ENCODE measurements around the gene GATA3. TPM values are rescaled to one million over a fixed set of nuclear protein-coding genes. Genes with fewer than 3 reads are reported as not detected.

The GATA3 gene
- total RNA-seq, 4 donors from 2014 or later = 0.60 TPM; not detected in 3

DNA sequence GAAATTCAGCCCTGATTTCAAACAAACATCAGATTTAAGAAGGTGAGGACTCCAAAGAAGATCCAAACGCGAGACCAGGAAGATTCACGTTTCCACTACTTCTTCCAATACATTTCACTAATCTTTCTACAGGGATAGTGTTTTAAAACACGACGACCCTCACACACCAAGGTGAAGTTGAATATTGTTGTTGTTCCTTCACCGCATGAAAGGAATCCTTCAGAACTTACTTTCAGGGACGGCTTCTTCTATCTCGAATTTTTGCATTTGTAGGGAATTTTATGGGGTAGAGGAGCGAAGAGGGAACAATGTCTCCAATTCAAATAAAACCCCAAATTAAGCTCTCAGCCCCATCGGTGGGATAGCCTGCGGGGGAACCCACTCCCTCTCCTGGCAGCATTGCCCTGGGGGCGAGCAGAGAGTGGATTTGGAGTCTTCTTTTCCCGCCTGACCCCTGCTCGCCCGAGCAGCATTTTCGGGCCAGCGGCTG, 1.5 kb upstream of the GATA3 start:
- H3K36me3 ChIP-seq = no peaks in the 10 kb centered on the region
- no peak for DNase-seq (ENCODE audit: low spot score in 2 of 2)
- peaks cover 5 to 100% of the 10 kb centered on the region in 2 donors for H3K27me3 ChIP-seq
- no peak overlapping the region for H3K27ac ChIP-seq
- 5 to 8% methylated on average over 15 to 17 of the region's 17 CpGs for WGBS, 2 donors
- peaks cover 0 to 82% (median 54%) of the 10 kb centered on the region in 4 donors for H3K4me1 ChIP-seq
- TF ChIP-seq EP300 (IDR thresholded peaks at IDR 0.05) = peak in 1 of 2 donors; percentile 5
- TF ChIP-seq, protein P1, sequence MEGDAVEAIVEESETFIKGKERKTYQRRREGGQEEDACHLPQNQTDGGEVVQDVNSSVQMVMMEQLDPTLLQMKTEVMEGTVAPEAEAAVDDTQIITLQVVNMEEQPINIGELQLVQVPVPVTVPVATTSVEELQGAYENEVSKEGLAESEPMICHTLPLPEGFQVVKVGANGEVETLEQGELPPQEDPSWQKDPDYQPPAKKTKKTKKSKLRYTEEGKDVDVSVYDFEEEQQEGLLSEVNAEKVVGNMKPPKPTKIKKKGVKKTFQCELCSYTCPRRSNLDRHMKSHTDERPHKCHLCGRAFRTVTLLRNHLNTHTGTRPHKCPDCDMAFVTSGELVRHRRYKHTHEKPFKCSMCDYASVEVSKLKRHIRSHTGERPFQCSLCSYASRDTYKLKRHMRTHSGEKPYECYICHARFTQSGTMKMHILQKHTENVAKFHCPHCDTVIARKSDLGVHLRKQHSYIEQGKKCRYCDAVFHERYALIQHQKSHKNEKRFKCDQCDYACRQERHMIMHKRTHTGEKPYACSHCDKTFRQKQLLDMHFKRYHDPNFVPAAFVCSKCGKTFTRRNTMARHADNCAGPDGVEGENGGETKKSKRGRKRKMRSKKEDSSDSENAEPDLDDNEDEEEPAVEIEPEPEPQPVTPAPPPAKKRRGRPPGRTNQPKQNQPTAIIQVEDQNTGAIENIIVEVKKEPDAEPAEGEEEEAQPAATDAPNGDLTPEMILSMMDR (IDR thresholded peaks at IDR 0.05) = peak in 1 of 5 experiments; percentile 59
- no peak for TF ChIP-seq POLR2A (IDR thresholded peaks at IDR 0.05)
- peak overlapping the region in 3 of 4 donors; percentile 19 to 49 (median 42) for H3K4me3 ChIP-seq
- no peaks in the 10 kb centered on the region for H3K9me3 ChIP-seq

DNA sequence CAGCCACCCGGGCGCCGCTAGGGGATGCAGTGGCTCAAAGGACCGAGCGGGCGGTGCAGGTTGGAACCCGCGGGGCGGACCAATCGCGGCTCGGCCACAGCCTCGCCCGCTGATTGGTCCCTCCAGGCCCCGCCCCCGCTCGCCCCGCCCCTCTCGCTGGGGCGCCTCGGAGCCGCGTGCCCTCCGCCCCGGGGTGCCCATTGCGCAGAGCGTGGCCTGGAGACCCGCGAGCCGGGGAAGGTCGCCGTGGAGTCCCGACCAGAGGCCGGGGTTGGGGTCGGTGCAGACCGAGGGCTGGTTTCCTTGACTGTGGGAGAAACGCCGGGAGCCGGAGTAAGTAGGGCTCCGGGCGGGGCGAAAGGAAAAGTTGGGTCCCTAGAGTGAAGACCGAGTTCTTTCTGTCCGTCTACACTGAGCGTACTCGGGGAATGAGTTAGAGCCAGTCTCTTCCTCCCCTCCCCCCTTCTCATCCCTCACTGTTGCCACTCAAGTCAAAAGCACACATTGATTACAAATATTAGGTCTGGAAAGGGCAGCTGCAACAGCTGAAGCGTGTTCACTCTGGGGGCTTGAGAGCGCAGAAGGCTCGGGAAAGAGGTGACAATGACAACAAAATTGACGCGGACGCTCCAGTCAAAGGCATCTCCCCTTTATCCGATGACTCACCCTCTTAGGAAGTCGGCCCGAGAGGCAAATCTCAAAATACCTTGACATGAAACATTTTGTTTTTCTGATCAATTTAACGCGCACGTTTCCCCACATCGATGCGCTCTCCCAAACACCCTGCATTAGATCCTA, 843 bp upstream of the GATA3 start:
- Histone ChIP-seq H3K36me3 (no peaks in the 10 kb centered on the region), H3K27ac (no peak overlapping the region), H3K4me3 (peak overlapping the region; percentile 16 to 49 (median 30)), H3K9me3 (no peaks in the 10 kb centered on the region), H3K27me3 (peaks cover 5 to 100% of the 10 kb centered on the region in 2 donors), H3K4me1 (peaks cover 0 to 79% (median 54%) of the 10 kb centered on the region in 4 donors)
- DNase-seq (ENCODE audit: low spot score in 2 of 2) = no peak
- TF ChIP-seq POLR2A (IDR thresholded peaks at IDR 0.05) = no peak
- TF ChIP-seq, protein P1 (IDR thresholded peaks at IDR 0.05) = peak in 4 of 5 experiments; percentile 34 to 49 (median 42)
- WGBS, 2 donors = 2% methylated on average over 38 to 41 of the region's 60 CpGs

DNA sequence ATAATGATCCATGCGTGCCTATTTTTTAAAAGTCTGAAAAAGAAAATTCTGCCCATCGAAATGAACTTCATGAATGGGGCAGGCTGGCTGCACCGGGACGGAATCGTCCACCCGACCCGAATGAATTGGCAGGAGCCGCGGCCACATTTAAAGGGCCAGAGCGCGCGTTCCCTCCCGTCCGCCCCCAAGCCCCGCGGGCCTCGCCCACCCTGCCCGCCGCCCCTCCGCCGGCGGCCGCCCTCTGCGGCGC, 319 bp upstream of the GATA3 start:
- Histone ChIP-seq H3K27ac (no peak overlapping the region), H3K4me1 (peaks cover 0 to 76% (median 51%) of the 10 kb centered on the region in 4 donors)
- WGBS, 2 donors = 0 to 1% methylated on average over 4 to 16 of the region's 25 CpGs

DNA sequence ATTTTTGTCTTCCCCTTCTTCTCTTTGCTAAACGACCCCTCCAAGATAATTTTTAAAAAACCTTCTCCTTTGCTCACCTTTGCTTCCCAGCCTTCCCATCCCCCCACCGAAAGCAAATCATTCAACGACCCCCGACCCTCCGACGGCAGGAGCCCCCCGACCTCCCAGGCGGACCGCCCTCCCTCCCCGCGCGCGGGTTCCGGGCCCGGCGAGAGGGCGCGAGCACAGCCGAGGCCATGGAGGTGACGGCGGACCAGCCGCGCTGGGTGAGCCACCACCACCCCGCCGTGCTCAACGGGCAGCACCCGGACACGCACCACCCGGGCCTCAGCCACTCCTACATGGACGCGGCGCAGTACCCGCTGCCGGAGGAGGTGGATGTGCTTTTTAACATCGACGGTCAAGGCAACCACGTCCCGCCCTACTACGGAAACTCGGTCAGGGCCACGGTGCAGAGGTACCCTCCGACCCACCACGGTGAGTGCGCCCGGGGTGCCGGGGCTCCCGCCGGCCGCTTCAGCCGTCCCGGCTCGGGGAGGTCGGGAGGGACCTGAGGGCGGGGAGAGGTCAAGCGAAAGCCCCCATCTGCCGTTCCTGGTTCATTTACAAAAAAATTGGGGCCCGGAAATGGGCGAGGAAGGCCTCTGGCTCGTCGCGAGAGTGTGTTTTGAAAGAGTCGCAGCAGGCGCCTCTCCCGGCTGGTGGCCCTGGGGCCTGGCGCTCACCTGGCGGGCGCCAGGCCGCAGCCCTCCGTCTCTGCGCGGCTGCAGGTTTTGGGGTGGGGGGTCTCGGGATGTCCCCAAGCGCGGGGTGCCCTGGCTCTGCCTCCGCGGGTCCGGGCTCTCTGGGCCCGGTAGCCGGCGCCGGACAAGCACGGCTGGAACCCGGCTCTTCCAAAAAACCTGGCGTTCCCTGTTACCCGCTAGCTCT, 1.2 kb downstream of the GATA3 start:
- Histone ChIP-seq H3K4me1 (peaks cover 0 to 76% (median 42%) of the 10 kb centered on the region in 4 donors), H3K27me3 (peaks cover 5 to 100% of the 10 kb centered on the region in 2 donors), H3K9me3 (no peaks in the 10 kb centered on the region), H3K27ac (peak overlapping the region in 1 of 4 donors; percentile 50), H3K36me3 (no peaks in the 10 kb centered on the region), H3K4me3 (peak overlapping the region in 2 of 4 donors; percentile 42 to 49)
- TF ChIP-seq POLR2A (IDR thresholded peaks at IDR 0.05) (no peak), EP300 (IDR thresholded peaks at IDR 0.05) (no peak)
- TF ChIP-seq, protein P1 (IDR thresholded peaks at IDR 0.05) = no peak
- no peak for DNase-seq (ENCODE audit: low spot score in 2 of 2)
- WGBS, 2 donors = 13 to 17% methylated on average over 38 to 63 of the region's 85 CpGs

More for the DNA sequence above, 319 bp upstream of the GATA3 start:
- no peaks in the 10 kb centered on the region for H3K36me3 ChIP-seq
- DNase-seq (ENCODE audit: low spot score in 2 of 2) = no peak
- H3K27me3 ChIP-seq = peaks cover 5 to 100% of the 10 kb centered on the region in 2 donors
- TF ChIP-seq POLR2A (IDR thresholded peaks at IDR 0.05) (no peak), EP300 (IDR thresholded peaks at IDR 0.05) (no peak)
- TF ChIP-seq, protein P1 (IDR thresholded peaks at IDR 0.05) = no peak
- peak overlapping the region; percentile 7 to 49 (median 29) for H3K4me3 ChIP-seq
- no peaks in the 10 kb centered on the region for H3K9me3 ChIP-seq
